Astrocyte (in vitro differentiated cells and primary cell): ENCODE measurements around the gene CLCN1. TPM values are rescaled to one million over a fixed set of nuclear protein-coding genes. Genes with fewer than 3 reads are reported as not detected.

Source experiments
- DNase-seq: peaks from one replicate; pipeline ENCODE4 v3.0.0-alpha.2; 2010; ENCODE audit warnings: low read depth
- FAIRE-seq: peaks from 2 replicates; lab custom pipeline; 2011; peaks lifted over from hg19 to GRCh38; lab: Jason Lieb, UNC
- H2AFZ ChIP-seq: 2 replicates; pipeline ENCODE4 v1.6.0; 2012; ENCODE audit warnings: low read depth, low read length, inconsistent platforms
- H3K27ac ChIP-seq: 2 replicates; pipeline ENCODE4 v1.5.1; 2011; ENCODE audit warnings: low read depth, low read length, inconsistent platforms
- H3K27me3 ChIP-seq: 2 replicates; pipeline ENCODE4 v1.6.0; 2011; ENCODE audit warnings: low read length, inconsistent platforms; ENCODE audit not compliant: insufficient read depth
- H3K36me3 ChIP-seq: 2 replicates; pipeline ENCODE4 v1.5.1; 2011; ENCODE audit warnings: low read length, inconsistent platforms; ENCODE audit not compliant: insufficient read depth
- H3K4me1 ChIP-seq: 2 replicates; pipeline ENCODE4 v1.5.1; 2011; ENCODE audit warnings: low read length, inconsistent platforms; ENCODE audit not compliant: insufficient read depth
- H3K4me2 ChIP-seq: 2 replicates; pipeline ENCODE4 v1.6.0; 2012; ENCODE audit warnings: low read length, inconsistent platforms
- H3K4me3 ChIP-seq: 2 replicates; pipeline ENCODE4 v1.5.1; 2011; ENCODE audit warnings: low read depth, mild to moderate bottlenecking, low read length, inconsistent platforms; ENCODE audit not compliant: insufficient read depth
- H3K79me2 ChIP-seq: 2 replicates; pipeline ENCODE4 v1.6.0; 2012; ENCODE audit warnings: mild to moderate bottlenecking, low read length, inconsistent platforms; ENCODE audit not compliant: insufficient read depth
- H3K9ac ChIP-seq: 2 replicates; pipeline ENCODE4 v1.6.0; 2012; ENCODE audit warnings: mild to moderate bottlenecking, low read length, inconsistent platforms
- H3K9me3 ChIP-seq: 2 replicates; pipeline ENCODE4 v1.5.1; 2012; ENCODE audit warnings: low read depth, mild to moderate bottlenecking, low read length, inconsistent platforms; ENCODE audit not compliant: insufficient read depth
- H4K20me1 ChIP-seq: 2 replicates; pipeline ENCODE4 v1.6.0; 2012; ENCODE audit warnings: low read length, inconsistent platforms; ENCODE audit not compliant: insufficient read depth
- H3K27ac Mint-ChIP-seq: one replicate; pipeline ENCODE4 v1.8.0; 2021; ENCODE audit warnings: mild to moderate bottlenecking, mixed read lengths; ENCODE audit not compliant: unreplicated experiment
- H3K27me3 Mint-ChIP-seq: one replicate; pipeline ENCODE4 v1.8.0; 2021; ENCODE audit warnings: low read depth, mixed read lengths; ENCODE audit not compliant: unreplicated experiment
- H3K36me3 Mint-ChIP-seq: one replicate; pipeline ENCODE4 v1.8.0; 2021; ENCODE audit warnings: low read depth, mixed read lengths; ENCODE audit not compliant: unreplicated experiment
- H3K4me1 Mint-ChIP-seq: one replicate; pipeline ENCODE4 v1.8.0; 2021; ENCODE audit warnings: low read depth, mixed read lengths; ENCODE audit not compliant: unreplicated experiment
- H3K4me3 Mint-ChIP-seq: one replicate; pipeline ENCODE4 v1.8.0; 2021; ENCODE audit warnings: mild to moderate bottlenecking, moderate library complexity, mixed read lengths; ENCODE audit not compliant: unreplicated experiment
- H3K9me3 Mint-ChIP-seq: one replicate; pipeline ENCODE4 v1.8.0; 2021; ENCODE audit warnings: mild to moderate bottlenecking, mixed read lengths; ENCODE audit not compliant: unreplicated experiment
- EZH2 ChIP-seq: IDR thresholded peaks from 2 replicates; pipeline ENCODE4 v1.6.1; 2012; ENCODE audit warnings: mild to moderate bottlenecking, low read length, inconsistent platforms; ENCODE audit not compliant: insufficient read depth
- total RNA-seq: library from RNA; stranded (reverse); gene quantifications from 2 replicates; pipeline ENCODE4 v1.2.1, GENCODE V29; 2021
- TF ChIP-seq, protein P1 (sequence below): IDR thresholded peaks from 2 replicates; pipeline ENCODE4 v1.5.1; 2011; ENCODE audit warnings: low read depth, mild to moderate bottlenecking, inconsistent platforms, low read length, moderate library complexity; ENCODE audit not compliant: insufficient read depth

The CLCN1 gene
- total RNA-seq, 1 donor from 2014 or later, result not detected

GRCh38 chr7:143387156-143387975, 71.5 kb downstream of the CLCN1 start:
- H3K27me3 ChIP-seq, result no peaks in the 10 kb centered on the region
- no peaks in the 10 kb centered on the region for H3K9me3 ChIP-seq
- TF ChIP-seq, protein P1, sequence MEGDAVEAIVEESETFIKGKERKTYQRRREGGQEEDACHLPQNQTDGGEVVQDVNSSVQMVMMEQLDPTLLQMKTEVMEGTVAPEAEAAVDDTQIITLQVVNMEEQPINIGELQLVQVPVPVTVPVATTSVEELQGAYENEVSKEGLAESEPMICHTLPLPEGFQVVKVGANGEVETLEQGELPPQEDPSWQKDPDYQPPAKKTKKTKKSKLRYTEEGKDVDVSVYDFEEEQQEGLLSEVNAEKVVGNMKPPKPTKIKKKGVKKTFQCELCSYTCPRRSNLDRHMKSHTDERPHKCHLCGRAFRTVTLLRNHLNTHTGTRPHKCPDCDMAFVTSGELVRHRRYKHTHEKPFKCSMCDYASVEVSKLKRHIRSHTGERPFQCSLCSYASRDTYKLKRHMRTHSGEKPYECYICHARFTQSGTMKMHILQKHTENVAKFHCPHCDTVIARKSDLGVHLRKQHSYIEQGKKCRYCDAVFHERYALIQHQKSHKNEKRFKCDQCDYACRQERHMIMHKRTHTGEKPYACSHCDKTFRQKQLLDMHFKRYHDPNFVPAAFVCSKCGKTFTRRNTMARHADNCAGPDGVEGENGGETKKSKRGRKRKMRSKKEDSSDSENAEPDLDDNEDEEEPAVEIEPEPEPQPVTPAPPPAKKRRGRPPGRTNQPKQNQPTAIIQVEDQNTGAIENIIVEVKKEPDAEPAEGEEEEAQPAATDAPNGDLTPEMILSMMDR, result no peak
- no peak for TF ChIP-seq EZH2
- Mint-ChIP-seq H3K4me3 (no peak overlapping the region), H3K27ac (peak overlapping the region; percentile 55), H3K9me3 (peaks cover 4% of the 10 kb centered on the region), H3K36me3 (peaks cover 23% of the 10 kb centered on the region), H3K27me3 (no peaks in the 10 kb centered on the region), H3K4me1 (peaks cover 35% of the 10 kb centered on the region)
- no peak overlapping the region for H3K27ac ChIP-seq
- peak overlapping the region; percentile 97 for H3K4me2 ChIP-seq
- H4K20me1 ChIP-seq, result peaks cover 100% of the 10 kb centered on the region
- DNase-seq, result no peak
- H3K79me2 ChIP-seq, result peaks cover 84% of the 10 kb centered on the region
- peak overlapping the region; percentile 72 for H3K9ac ChIP-seq
- peaks cover 69% of the 10 kb centered on the region for H3K4me1 ChIP-seq
- H2AFZ ChIP-seq, result no peak overlapping the region
- peaks cover 76% of the 10 kb centered on the region for H3K36me3 ChIP-seq
- FAIRE-seq, result no peak
- peak overlapping the region; percentile 26 for H3K4me3 ChIP-seq

GRCh38 chr7:143388051-143388450, 72.1 kb downstream of the CLCN1 start:
- peaks cover 25% of the 10 kb centered on the region for H3K36me3 Mint-ChIP-seq
- no peaks in the 10 kb centered on the region for H3K27me3 Mint-ChIP-seq
- peaks cover 77% of the 10 kb centered on the region for H3K79me2 ChIP-seq
- H3K27ac Mint-ChIP-seq, result peak overlapping the region; percentile 55
- H3K36me3 ChIP-seq, result peaks cover 69% of the 10 kb centered on the region
- H3K4me2 ChIP-seq, result peak overlapping the region; percentile 97
- H3K4me3 Mint-ChIP-seq, result no peak overlapping the region
- FAIRE-seq (no peak), DNase-seq (no peak)
- TF ChIP-seq, protein P1, result no peak
- no peak for TF ChIP-seq EZH2
- H3K9me3 Mint-ChIP-seq, result peaks cover 4% of the 10 kb centered on the region
- no peak overlapping the region for H3K4me3 ChIP-seq
- peaks cover 35% of the 10 kb centered on the region for H3K4me1 Mint-ChIP-seq
- H4K20me1 ChIP-seq, result peaks cover 100% of the 10 kb centered on the region
- H3K27me3 ChIP-seq, result no peaks in the 10 kb centered on the region
- H2AFZ ChIP-seq, result no peak overlapping the region
- H3K9me3 ChIP-seq, result no peaks in the 10 kb centered on the region
- H3K27ac ChIP-seq, result no peak overlapping the region
- H3K4me1 ChIP-seq, result peaks cover 69% of the 10 kb centered on the region
- no peak overlapping the region for H3K9ac ChIP-seq
